HepG2 (cell line): ENCODE data around the gene CIITA. TPM values are rescaled to one million over a fixed set of nuclear protein-coding genes. Genes with fewer than 3 reads are reported as not detected.

Experiments used
- BRCA1 ChIP-seq: sonication (generic); formaldehyde crosslinking; IDR thresholded peaks from 2 replicates; pipeline ENCODE4 v1.4.0; 2020; ENCODE audit warnings: missing genetic modification reagents
- ERF ChIP-seq: IDR thresholded peaks from 2 replicates; pipeline ENCODE4 v1.6.1; 2018; ENCODE audit warnings: missing biosample characterization, missing genetic modification reagents
- ESRRA ChIP-seq: sonication (generic); formaldehyde crosslinking; IDR thresholded peaks from 2 replicates; pipeline ENCODE4 v1.5.1; 2020; ENCODE audit warnings: mild to moderate bottlenecking, low read depth, missing genetic modification reagents
- EZH2 ChIP-seq: conservative IDR thresholded peaks from 2 replicates; pipeline ENCODE4 v1.6.1; 2012; ENCODE audit warnings: mild to moderate bottlenecking, low read depth, low read length, moderate library complexity
- FOXJ3 ChIP-seq: sonication (generic); formaldehyde crosslinking; IDR thresholded peaks from 2 replicates; pipeline ENCODE4 v1.4.0; 2020; ENCODE audit warnings: missing genetic modification reagents, mild to moderate bottlenecking, borderline replicate concordance
- HNRNPUL1 ChIP-seq: fragments of 200-400 bp; formaldehyde crosslinking; IDR thresholded peaks from 2 replicates; pipeline ENCODE4 v1.6.1; 2017; ENCODE audit warnings: low read depth, mild to moderate bottlenecking, low read length, moderate library complexity
- IRF1 ChIP-seq: sonication (generic); formaldehyde crosslinking; IDR thresholded peaks from 2 replicates; pipeline ENCODE4 v1.4.0; 2020; ENCODE audit warnings: low read depth, mild to moderate bottlenecking, missing genetic modification reagents
- KDM1A ChIP-seq: IDR thresholded peaks from 2 replicates; pipeline ENCODE4 v1.6.1; 2016; ENCODE audit warnings: missing compliant biosample characterization
- MTERF4 ChIP-seq: sonication (generic); formaldehyde crosslinking; IDR thresholded peaks from 2 replicates; pipeline ENCODE4 v1.8.0; 2023; ENCODE audit warnings: mild to moderate bottlenecking, missing genetic modification reagents
- NONO ChIP-seq, 2 experiments: fragments of 450-650 bp in 1 of 2; sonication (generic) in 1 of 2; formaldehyde crosslinking in 1 of 2; IDR thresholded peaks in 1 of 2; conservative IDR thresholded peaks in 1 of 2; 2 replicates each; pipeline versions ENCODE4 v1.6.1 to v1.8.0; 2017 to 2022; ENCODE audit warnings: mild to moderate bottlenecking in 1 of 2, missing genetic modification reagents in 1 of 2, moderate library complexity in 1 of 2
- NR1H2 ChIP-seq: sonication (generic); formaldehyde crosslinking; IDR thresholded peaks from 2 replicates; pipeline ENCODE4 v1.8.1; 2022; ENCODE audit warnings: low read depth, missing genetic modification reagents, borderline replicate concordance
- PAXIP1 ChIP-seq: sonication (generic); formaldehyde crosslinking; conservative IDR thresholded peaks from 2 replicates; pipeline ENCODE4 v1.4.0; 2020; ENCODE audit warnings: mild to moderate bottlenecking, missing genetic modification reagents, moderate library complexity
- PLRG1 ChIP-seq: fragments of 450-650 bp; conservative IDR thresholded peaks from 2 replicates; pipeline ENCODE4 v1.6.1; 2016
- ZBED4 ChIP-seq: sonication (generic); formaldehyde crosslinking; IDR thresholded peaks from 2 replicates; pipeline ENCODE4 v1.4.0; 2020; ENCODE audit warnings: missing genetic modification reagents, borderline replicate concordance
- ZNF12 ChIP-seq: sonication (generic); formaldehyde crosslinking; IDR thresholded peaks from 2 replicates; pipeline ENCODE4 v1.5.0; 2020; ENCODE audit warnings: missing genetic modification reagents
- ZNF501 ChIP-seq: sonication (generic); formaldehyde crosslinking; IDR thresholded peaks from 2 replicates; pipeline ENCODE4 v1.5.1; 2020; ENCODE audit warnings: mild to moderate bottlenecking, moderate library complexity, missing genetic modification reagents
- ZNF552 ChIP-seq: sonication (generic); formaldehyde crosslinking; IDR thresholded peaks from 2 replicates; pipeline ENCODE4 v1.9.0; 2022; ENCODE audit warnings: missing genetic modification reagents, mild to moderate bottlenecking, borderline replicate concordance
- ZNF644 ChIP-seq: IDR thresholded peaks from 2 replicates; pipeline ENCODE4 v1.6.1; 2016; ENCODE audit warnings: low read depth
- ZSCAN21 ChIP-seq: sonication (generic); formaldehyde crosslinking; IDR thresholded peaks from 2 replicates; pipeline ENCODE4 v1.8.0; 2022; ENCODE audit warnings: mild to moderate bottlenecking, missing genetic modification reagents, moderate library complexity, borderline replicate concordance
- polyA plus RNA-seq, 8 experiments: library from polyadenylated mRNA; depleted of rRNA in 3 of 8; stranded (reverse) in 7 of 8; unstranded in 1 of 8; fragments of >200 nt; fragmentation: Illumina TruSeq in 4 of 8; extraction: Trizol in 4 of 8; gene quantifications; 2 replicates each; pipeline versions ENCODE4 v1.2.1 to v1.2.3, GENCODE V29; 2011 to 2016; ENCODE audit warnings: low read depth in 4 of 8, missing spikeins in 1 of 8, mixed read lengths in 1 of 8; ENCODE audit not compliant: insufficient read depth in 1 of 8
- total RNA-seq, 5 experiments: library from RNA; depleted of rRNA; stranded (reverse); fragments of >200 nt; fragmentation: Illumina TruSeq; extraction: Trizol; gene quantifications; 2 replicates each; pipeline ENCODE4 v1.2.3, GENCODE V29; 2016; ENCODE audit warnings: low read depth in 1 of 5

The CIITA gene
- total and polyA plus RNA-seq, 2 of the 13 experiments (the other 11 are each of a cell fraction or from before 2014, with no cell fraction given): 0.08 to 0.09 TPM

- TF ChIP-seq MTERF4 (CRISPR knock-in tag): peak; percentile 47; the same call in 1 of the 2 replicates
- peak; percentile 74; the same call in 1 of the 2 replicates for TF ChIP-seq ZNF12 (CRISPR knock-in tag)
- TF ChIP-seq FOXJ3: no peak
- peak; percentile 65; the same call in 1 of the 2 replicates for TF ChIP-seq HNRNPUL1
- TF ChIP-seq NONO (IDR thresholded peaks at IDR 0.05): no peak
- peak; percentile 94 for TF ChIP-seq NONO (CRISPR knock-in tag; conservative IDR thresholded peaks at IDR 0.05)
- peak; percentile 99 for TF ChIP-seq ZNF501 (CRISPR knock-in tag)
- TF ChIP-seq IRF1 (CRISPR knock-in tag): peak; percentile 91; the same call in 1 of the 2 replicates
- TF ChIP-seq ZBED4 (CRISPR knock-in tag): peak; percentile 100
- peak; percentile 62; the same call in 1 of the 2 replicates for TF ChIP-seq ZSCAN21 (CRISPR knock-in tag)
- TF ChIP-seq ERF (CRISPR knock-in tag): peak; percentile 99
- no peak for TF ChIP-seq EZH2
- TF ChIP-seq PAXIP1: peak; percentile 72
- TF ChIP-seq ESRRA (CRISPR knock-in tag): no peak; the same call in none of the 2 replicates
- TF ChIP-seq BRCA1: no peak; the same call in 1 of the 2 replicates
- TF ChIP-seq ZNF644 (CRISPR knock-in tag): no peak
- TF ChIP-seq ZNF552 (CRISPR knock-in tag): no peak; the same call in 1 of the 2 replicates
- TF ChIP-seq NR1H2 (CRISPR knock-in tag): no peak
- no peak for TF ChIP-seq PLRG1
- no peak for TF ChIP-seq KDM1A (CRISPR knock-in tag)
Observed at GRCh38 chr16:10944249-10945064, 67.5 kb downstream of the CIITA start, which contains the start of gene CLEC16A (continued).
